Right ventricle myocardium superior (tissue), 1 donor: ENCODE data around the gene SYCP2L. TPM values are rescaled to one million over a fixed set of nuclear protein-coding genes. Genes with fewer than 3 reads are reported as not detected.

Experiments
- ATAC-seq: fragments of 200-7000 bp; cut with Tn5 transposase; one replicate; pipeline ENCODE4 v1.9.1; 2020; ENCODE audit warnings: mild to moderate bottlenecking; ENCODE audit not compliant: poor library complexity
- DNase-seq: peaks from one replicate; pipeline ENCODE4 v3.0.0-alpha.2; 2020
- intact Hi-C: fragments of 100-400 bp; cut with DNase I; formaldehyde crosslinking; loops from one replicate; pipeline ENCODE4 v1.11.2; 2022
- total RNA-seq: library from RNA; stranded (reverse); fragmentation: NEBNext Ultra II Directional; extraction: Animal tissue kit (Norgen Biotek cat#: 25700); gene quantifications from one replicate; pipeline ENCODE4 v1.2.1, GENCODE V29; 2021
- donor health status: DM: no; HTN: yes; CAD: no; lungs with severe emphysema.

The SYCP2L gene
- total RNA-seq, 1 donor from 2014 or later, result 0.75 TPM

DNA sequence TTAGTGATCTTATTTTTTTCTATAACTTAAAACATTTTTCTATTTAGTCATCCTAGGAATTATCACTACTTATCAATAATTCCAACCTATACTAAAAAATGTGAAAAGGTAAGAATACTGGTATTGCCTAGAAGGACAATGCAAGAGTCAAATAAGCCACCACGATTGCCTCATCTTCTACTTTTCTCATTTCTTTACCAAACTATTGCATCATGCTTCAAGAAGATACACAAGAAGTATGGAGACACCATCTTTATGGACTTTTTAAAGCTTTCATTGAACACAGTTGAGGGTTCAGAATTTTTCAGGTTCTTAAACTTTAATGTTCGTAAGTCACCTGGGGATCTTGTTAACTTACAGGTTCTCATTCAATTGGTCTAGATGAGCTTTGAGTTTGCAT, 131.4 kb downstream of the SYCP2L start:
- DNase-seq, result no peak
- intact Hi-C loops, result no loop called here
- no peak for ATAC-seq

DNA sequence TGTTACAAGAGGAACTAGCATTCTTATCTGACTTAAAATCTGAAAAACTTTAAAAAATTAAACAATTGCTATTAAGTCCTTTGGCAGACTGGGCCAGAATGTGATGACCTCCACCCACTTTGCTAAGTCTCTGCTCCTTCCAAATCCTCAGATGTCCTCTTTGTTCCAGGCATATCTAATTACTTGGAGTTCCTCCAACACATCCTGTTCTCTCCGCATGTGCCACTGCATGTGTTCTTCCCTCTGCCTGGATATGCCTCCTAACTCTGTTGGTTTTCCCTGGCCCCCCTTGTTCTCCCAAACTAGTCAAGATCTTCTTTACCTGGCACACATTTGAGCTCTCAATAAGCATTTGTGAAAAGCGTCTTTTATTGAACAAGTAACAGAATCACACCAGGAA, 134.2 kb downstream of the SYCP2L start:
- intact Hi-C loops, result no loop called here
- ATAC-seq (peak; percentile 55), DNase-seq (no peak)

DNA sequence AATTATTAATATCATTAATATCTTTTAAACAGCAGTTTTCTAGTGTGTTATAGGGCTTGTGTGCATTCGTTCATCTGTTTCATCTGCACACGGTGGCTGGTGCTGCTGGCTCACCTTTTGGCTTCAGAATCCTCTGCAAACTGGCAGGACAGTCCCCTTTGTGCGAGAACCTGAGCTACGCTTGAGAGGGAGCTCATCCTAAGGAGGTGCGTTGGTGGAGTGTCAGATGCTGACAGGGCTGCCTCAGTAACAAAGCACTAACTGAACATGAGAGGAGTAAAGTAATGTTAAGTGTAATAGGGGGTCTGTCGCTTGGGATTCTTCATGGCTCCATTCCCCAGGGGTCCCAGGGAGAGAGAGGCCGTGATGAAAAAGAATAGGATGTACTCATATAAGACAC, 134.9 kb downstream of the SYCP2L start:
- DNase-seq (no peak), ATAC-seq (no peak)
- intact Hi-C loops, result no loop called here

DNA sequence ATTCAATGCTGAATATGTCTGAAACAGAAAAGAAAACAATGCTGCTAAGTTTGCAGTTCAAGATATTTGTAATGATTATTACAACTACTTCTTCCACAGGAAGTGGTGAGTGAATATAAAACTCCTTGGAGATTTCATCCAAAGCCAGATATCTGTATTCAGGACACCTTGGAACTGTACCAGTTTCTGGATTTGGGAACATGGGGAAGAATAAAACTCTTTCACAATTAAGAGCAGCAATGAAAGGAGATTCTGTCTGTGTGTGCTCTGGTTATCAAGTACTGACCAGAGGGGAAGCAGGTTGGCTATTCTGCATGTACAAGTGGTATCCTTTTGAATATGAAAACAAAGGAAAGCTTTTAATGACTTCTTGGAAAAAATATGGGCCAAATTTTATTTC, 136.2 kb downstream of the SYCP2L start:
- DNase-seq (no peak), ATAC-seq (peak; percentile 76)
- intact Hi-C loops, result no loop called here

Other genes starting within 250 kb of the SYCP2L start
- 0.78 TPM for gene C6orf52, start 192.4 kb upstream of the SYCP2L start, total RNA-seq
- gene PAK1IP1, start 192.1 kb upstream of the SYCP2L start, total RNA-seq, result 10.4 TPM
- 124 TPM for gene TMEM14C, start 164.0 kb upstream of the SYCP2L start, total RNA-seq
- gene TMEM14B, start 139.2 kb upstream of the SYCP2L start, total RNA-seq, result 120 TPM
- not detected for gene MAK, start 48.5 kb upstream of the SYCP2L start, total RNA-seq
- gene GCM2, start 5.0 kb upstream of the SYCP2L start, total RNA-seq, result not detected
- gene ELOVL2, start 157.3 kb downstream of the SYCP2L start, total RNA-seq, result 1.1 TPM
- 11.8 TPM for gene SMIM13, start 206.8 kb downstream of the SYCP2L start, total RNA-seq
- 0.05 TPM for gene ERVFRD-1, start 224.7 kb downstream of the SYCP2L start, total RNA-seq